ENCODE results near the gene TAF10.

TAF10 gene

DNA sequence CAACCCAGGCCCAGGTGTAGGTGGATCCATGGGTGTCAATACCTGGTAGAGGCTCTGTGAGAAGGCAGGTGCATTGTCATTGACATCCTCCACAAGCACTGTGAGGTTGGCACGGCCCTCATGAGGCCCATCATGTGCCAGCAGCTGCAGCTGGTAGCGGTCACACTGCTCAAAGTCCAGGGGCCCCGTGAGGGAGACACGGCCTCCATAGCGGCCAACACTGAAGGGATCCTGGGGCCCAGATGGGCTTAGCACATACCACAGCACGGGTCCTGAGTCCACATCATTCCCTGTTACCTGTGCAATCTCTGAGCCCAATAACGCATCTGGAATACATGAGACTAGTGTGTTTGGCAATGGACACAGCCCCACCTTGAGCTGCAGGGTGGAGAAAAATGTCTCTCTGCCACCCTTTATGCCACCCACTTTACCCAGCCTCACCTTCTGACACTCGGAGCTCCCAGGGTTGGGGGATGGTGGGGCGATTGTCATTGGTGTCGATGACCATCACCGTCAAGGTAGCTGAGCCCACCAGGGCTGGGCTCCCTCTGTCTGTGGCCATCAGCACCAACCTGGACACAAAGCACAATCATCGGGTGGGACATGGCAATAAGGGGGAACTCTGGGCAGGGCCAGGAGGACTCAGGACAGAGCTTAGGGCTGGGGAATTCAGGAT is 13.3 kb upstream of the TAF10 start:
- H3K4me3 ChIP-seq (ENCODE audit: low read depth, low read length) = no peak overlapping the region
- TF ChIP-seq, protein P1, sequence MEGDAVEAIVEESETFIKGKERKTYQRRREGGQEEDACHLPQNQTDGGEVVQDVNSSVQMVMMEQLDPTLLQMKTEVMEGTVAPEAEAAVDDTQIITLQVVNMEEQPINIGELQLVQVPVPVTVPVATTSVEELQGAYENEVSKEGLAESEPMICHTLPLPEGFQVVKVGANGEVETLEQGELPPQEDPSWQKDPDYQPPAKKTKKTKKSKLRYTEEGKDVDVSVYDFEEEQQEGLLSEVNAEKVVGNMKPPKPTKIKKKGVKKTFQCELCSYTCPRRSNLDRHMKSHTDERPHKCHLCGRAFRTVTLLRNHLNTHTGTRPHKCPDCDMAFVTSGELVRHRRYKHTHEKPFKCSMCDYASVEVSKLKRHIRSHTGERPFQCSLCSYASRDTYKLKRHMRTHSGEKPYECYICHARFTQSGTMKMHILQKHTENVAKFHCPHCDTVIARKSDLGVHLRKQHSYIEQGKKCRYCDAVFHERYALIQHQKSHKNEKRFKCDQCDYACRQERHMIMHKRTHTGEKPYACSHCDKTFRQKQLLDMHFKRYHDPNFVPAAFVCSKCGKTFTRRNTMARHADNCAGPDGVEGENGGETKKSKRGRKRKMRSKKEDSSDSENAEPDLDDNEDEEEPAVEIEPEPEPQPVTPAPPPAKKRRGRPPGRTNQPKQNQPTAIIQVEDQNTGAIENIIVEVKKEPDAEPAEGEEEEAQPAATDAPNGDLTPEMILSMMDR (IDR thresholded peaks at IDR 0.05; ENCODE audit: borderline replicate concordance, insufficient read depth, low read depth, low read length) = no peak

DNA sequence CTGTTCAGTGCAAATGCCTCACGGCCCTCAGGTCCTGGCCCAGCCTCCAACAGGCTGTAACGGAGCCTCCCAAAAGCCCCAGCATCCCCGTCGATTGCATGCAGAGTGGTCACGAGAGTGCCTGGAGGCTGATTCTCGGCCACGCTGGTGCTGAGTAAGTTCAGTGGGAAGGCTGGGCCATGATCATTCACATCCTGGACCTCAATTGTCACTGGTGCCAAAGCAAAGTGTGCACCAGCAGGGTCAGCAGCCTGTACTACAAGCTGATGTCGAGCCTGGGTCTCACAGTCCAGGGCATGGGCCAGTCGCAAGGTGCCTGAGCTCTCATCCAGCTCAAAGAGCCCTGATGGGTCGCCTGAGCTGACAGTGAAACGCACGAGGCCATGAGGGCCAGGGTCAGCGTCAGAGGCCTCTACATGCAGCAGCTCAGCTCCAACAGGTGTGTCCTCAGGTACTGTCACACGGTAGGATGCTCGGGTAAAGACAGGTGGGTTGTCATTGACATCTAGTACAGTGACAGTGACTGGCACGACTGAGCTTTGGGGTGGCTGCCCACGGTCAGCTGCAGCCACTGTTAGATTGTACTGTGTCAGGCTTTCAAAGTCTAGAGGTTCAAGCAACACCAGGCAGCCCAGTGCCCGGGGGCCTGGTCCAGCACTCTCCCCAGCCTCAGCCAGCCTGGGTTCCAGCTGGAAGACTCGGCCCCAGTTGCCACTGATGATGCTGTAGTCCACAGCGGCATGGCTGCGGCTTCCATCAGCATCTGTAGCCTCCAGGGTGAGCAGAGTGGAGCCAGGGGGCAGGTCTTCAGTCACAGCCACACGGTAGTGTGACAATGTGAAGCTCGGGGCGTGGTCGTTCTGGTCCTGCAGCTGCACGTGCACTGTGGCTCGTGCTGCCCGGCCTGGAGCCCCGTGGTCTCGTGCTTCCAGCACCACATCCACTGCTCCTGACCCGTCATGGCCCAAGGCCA is 11.7 kb upstream of the TAF10 start:
- TF ChIP-seq, protein P1 (IDR thresholded peaks at IDR 0.05; ENCODE audit: borderline replicate concordance, insufficient read depth, low read depth, low read length) = no peak
- no peak overlapping the region for H3K4me3 ChIP-seq (ENCODE audit: low read depth, low read length)

DNA sequence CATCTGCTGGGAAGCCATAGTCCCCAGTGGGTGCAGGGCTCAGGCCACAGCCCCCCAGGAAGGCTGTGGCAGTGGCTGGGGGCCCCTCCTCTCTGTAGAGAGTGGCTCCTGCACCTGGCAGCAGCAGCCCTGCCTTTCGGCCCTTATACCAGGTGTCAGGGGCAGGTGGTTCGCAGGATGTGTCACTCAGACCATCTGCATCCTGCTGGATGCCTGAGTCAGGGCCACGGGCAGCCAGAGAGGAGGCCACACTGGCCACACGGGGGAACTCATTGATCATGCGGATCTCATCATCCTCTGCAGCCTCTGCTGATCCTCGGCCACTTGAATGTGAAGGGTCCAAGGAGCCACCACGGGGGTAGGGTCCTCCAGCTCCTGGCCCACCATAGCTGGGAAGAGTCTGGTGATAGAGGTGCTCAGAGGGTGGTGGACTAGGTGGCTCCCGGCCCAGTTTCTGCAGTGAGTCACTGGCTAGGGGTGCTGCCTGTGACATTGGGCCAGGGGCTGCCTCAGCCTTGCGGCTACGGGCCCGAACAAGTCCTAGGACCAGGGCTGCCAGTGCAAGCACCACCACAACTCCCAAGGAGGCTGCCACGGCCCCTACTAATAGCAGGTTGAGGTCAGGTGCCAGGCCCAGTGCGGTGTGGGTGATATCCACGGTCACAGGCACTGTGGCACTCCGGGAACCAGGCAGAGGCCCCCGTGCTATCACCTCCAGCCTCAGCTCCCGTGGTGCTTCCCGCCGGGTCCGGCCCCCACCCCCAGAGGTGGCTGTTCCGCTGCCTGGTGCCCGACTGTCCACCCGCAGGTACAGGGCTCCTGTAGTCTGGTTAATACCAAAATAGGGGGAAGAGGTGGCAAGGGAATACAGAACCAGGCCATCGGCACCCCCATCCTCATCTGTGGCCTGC is 10.5 kb upstream of the TAF10 start:
- no peak overlapping the region for H3K4me3 ChIP-seq (ENCODE audit: low read depth, low read length)
- TF ChIP-seq, protein P1 (IDR thresholded peaks at IDR 0.05; ENCODE audit: borderline replicate concordance, insufficient read depth, low read depth, low read length) = no peak

DNA sequence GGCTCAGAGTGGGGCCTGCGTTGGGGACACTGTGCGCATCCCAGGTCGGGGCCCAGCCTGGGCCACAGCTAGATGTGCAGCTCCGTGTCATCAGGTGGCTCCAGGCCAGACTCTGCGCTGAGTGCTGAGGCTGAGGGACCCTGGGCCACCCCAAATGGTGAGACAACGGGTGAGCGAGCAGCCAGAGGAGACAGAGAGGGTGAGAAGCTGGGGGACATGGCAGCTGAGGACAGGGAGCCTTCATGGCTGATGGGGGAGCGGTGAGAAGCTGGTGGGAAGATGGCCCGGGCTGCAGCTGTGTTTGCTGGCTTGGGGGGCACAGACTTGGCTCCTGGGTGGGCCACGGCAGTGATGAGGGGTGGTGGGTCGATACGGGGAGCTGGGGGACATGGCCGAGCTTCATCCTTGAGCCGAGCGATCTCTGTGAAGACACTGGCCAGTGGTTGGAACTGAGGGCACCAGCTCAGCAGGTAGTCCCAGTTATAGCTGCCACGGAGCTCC is 9.7 kb upstream of the TAF10 start:
- TF ChIP-seq, protein P1 (IDR thresholded peaks at IDR 0.05; ENCODE audit: borderline replicate concordance, insufficient read depth, low read depth, low read length) = no peak
- no peak overlapping the region for H3K4me3 ChIP-seq (ENCODE audit: low read depth, low read length)

DNA sequence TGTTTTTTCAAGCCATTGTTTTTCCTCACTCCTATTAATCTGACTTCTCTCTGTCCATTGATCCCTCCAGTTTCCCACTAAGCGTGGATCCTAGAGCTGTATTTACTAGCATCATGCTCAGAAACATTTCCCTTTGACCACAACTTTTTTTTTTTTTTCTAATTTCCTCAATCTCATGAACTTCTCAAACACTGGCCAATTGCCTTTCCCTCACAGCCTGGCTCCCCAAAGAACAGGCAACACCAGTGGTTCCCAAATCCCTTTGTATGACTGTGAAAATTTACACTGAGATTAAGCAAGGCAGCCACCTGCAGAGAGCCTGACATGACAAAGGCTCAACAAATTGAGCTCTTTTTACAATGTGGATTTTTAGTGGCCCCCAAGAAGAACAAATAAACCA is 8.6 kb upstream of the TAF10 start:
- H3K4me3 ChIP-seq (ENCODE audit: low read depth, low read length) = no peak overlapping the region

More for the DNA sequence above, 8.6 kb upstream of the TAF10 start:
- TF ChIP-seq, protein P1 (IDR thresholded peaks at IDR 0.05; ENCODE audit: borderline replicate concordance, insufficient read depth, low read depth, low read length) = no peak

Data from GM12875 (cell line).